NCI-H524 treated with DMSO at 0.1 percent for 48 hours (cell line): Measurements from ENCODE around the gene LRRC8E.
A peak's percentile ranks its signal among the peaks of the same experiment; 100 is the strongest.
"Not testable (repeated sequence)": the region's sequence is repeated elsewhere in the genome, so short reads cannot be mapped to it uniquely, and the experiment has no call there.

Experiments used
- DNase-seq: peaks from one replicate; lab custom pipeline; 2025; lab: John Stamatoyannopoulos, UW

LRRC8E gene

GRCh38 chr19:7908742-7909461 lies 20.6 kb downstream of the LRRC8E start:
- DNase-seq, result no peak

GRCh38 chr19:7909471-7910067 lies 21.3 kb downstream of the LRRC8E start:
- no peak for DNase-seq

DNA sequence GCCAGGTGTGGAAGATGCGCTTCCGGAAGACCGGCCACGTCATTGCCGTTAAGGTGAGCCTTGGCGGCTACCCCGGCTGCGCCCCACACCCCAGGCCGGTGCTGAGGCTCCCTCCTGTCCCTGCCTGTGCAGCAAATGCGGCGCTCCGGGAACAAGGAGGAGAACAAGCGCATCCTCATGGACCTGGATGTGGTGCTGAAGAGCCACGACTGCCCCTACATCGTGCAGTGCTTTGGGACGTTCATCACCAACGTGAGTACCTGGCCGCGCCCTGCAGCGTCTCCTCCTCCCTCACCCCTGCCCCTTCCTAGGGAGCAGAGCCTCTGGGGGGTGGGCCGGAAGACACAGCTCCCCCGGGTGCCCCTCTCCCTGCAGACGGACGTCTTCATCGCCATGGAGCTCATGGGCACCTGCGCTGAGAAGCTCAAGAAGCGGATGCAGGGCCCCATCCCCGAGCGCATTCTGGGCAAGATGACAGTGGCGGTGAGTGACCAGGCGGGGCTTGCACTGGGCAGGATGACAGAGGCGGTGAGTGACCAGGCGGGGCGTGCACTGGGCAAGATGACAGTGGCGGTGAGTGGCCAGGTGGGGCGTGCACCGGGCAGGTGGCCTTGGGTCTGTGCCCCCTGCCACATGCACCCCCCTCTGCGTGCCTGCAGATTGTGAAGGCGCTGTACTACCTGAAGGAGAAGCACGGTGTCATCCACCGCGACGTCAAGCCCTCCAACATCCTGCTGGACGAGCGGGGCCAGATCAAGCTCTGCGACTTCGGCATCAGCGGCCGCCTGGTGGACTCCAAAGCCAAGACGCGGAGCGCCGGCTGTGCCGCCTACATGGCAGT lies 22.2 kb downstream of the LRRC8E start:
- no peak for DNase-seq

DNA sequence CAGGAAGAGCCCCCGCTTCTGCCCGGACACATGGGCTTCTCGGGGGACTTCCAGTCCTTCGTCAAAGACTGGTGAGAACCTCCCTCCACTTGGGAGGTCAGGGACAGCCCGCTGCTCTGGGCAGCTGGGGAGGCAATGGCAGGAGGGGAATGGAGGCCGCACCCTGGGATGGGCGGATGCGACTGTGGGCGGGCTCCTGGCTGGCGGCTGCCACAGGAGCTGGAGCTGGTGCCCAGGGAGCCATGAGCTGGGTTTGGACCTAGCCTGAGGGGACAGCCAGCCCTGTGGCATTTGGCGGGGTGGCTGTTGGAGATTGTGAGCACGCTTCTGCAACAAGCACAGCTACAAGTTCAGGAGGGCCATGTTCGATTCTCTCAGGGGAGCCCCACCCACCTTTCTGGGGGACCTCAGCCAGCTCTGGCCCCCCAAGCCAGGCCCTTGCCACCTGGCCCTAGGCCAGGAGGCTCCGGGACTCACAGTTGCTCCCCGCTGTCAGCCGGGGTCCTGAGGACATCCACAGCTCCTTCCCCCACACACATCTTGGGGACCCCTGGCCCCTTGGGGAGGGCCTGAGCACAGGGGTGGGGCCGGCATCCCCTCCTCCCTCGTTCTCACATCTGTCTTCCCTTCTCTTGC lies 23.3 kb downstream of the LRRC8E start:
- DNase-seq, result no peak

GRCh38 chr19:7912144-7912696 lies 23.9 kb downstream of the LRRC8E start:
- no peak for DNase-seq

GRCh38 chr19:7912697-7913564 lies 24.6 kb downstream of the LRRC8E start:
- DNase-seq, result no peak

DNA sequence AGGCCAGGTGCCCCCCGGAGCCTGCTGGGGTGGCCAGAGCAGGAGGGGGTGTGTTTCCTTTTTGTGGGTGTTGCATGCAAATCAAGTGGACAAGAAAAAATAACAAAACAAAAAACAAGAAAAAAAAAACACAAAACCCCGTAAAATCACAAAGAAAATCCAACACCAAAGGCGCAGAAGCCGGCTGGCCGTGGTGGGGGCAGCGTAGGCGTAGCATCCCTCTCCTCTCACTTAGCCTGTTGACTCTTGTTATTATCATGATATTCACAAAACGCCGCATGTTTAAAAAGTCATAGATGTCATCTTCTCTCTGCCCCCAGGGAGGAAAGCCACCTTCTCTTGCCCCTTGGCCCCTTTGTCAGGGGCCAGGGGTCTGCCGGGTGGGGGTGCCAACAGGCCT lies 25.3 kb downstream of the LRRC8E start:
- no peak for DNase-seq

DNA sequence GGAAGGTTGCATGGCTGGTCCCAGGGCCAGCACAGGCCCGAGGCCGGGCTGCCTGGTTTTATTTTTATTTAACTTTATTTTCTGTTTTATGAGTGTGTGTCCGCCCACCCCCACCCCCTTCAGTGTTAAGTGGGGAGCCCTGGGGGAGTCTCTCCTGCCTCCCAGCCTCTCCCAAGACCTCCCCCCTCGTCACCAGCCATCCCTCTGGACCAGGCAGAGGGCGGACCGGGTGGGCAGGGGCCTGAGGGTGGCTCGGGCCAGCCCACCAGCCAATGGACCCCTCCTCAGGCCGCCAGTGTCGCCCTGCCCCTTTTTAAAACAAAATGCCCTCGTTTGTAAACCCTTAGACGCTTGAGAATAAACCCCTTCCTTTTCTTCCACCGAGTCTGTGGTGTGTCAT lies 25.8 kb downstream of the LRRC8E start:
- DNase-seq, result no peak

DNA sequence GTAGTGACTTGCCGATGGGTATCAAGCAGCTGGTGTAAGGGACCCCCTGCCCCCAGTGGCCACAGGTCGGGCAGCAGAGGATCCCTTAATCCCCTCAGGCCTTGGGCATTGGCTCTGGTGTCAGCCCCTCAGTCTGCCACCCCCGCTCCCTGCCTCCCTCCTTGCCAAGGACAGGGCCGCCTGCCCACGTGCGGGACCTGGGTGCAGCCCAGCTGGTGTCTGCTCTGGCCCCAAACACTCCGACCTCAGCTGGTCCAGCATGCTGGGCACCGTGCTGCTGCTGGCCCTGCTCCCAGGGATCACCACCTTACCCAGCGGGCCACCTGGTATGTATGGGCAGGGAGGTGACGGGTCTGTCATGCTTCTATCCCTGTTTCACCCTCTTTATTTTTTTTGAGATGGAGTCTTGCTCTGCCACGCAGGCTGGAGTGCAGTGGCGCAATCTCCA lies 26.3 kb downstream of the LRRC8E start, which contains the start of gene TGFBR3L:
TSS of gene TGFBR3L (plus strand) at position 233 of the 448 bp plus-strand sequence.
- DNase-seq, result no peak

DNA sequence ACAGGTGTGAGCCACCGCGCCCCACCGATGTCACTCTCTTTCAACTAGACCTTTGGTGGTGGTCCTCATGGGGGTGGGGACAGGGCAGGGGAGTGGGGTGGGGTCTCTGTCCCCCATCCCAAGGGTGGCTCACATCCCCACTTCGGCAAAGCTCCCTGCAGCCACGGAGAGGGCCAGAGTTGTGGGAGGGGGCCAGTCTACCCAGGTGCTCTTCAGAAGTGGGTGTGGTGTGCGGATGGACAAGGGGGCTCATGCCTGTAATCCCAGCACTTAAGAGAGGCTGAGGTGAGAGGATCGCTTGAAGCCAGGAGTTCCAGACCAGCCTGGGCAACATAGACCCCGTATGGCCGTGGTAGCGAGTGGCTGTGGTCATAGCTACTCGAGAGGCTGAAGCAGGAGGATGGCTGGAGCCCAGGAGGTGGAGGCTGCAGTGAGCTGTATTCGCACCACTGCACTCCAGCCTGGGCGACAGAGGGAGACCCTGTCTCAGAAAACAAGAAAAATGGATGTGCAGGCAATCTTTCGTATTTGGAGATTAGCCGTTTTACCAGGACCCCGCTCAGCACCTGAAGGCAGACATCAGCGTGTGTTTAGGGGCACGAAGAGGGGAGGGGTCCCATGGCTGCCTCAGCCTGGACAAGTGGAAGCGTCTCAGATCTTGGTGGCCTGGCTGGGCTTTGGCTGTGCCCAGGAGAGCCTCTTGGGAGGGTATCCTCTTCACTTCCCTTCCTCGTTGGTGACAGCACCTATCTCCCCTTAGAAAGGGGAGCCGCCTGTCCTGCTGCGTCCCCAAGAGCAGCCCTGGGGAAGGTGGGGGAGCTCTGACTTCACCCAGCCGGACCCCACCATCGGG lies 27.2 kb downstream of the LRRC8E start:
- DNase-seq, result no peak

DNA sequence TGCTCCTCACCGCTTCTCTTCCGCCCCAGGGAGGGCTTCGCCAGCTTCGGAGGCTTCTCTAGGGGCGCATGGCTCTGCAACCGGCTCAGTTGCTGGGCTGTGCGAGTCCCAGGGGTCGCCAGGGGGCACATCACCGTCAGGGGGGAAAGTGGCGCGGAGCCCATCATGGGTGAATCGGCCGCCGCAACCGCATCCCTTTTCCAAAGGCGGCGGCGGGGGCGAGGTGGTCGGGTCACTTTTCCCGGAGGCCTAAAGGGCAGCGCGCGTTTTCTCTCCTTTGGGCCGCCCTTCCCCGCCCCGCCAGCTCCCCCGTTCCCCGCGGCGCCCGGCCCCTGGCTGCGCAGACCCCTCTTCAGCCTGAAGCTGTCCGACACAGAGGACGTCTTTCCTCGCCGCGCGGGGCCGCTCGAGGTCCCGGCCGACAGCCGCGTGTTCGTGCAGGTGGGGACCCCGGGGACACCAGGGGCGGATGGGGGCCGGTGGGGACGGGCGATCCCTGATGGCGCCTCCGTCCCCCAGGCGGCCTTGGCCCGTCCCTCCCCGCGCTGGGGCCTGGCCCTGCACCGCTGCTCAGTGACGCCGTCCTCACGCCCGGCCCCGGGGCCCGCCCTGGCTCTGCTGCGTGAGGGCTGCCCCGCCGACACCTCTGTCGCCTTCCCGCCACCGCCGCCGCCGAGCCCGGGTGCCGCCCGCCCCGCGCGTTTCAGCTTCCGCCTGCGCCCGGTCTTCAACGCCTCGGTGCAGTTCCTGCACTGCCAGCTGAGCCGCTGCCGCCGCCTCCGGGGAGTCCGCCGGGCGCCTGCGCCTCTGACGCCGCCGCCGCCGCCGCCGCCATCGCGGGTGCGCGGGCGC lies 28.0 kb downstream of the LRRC8E start:
- DNase-seq, result no peak

DNA sequence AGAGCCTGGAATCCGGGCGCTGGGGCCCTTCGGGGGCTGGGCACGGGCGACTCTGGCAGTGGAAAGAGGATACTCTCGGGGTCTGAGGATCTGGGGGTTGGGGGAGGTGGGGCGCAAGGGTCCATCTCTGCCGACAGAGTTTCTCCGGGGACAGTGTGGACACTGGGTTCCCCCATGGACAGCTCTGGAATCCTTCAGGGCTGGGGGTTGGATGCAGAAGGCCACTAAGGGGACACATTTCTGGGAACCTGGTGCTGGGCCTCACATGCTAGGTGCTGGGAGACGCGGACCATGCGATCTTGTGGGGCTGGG lies 28.6 kb downstream of the LRRC8E start:
- DNase-seq, result no peak

DNA sequence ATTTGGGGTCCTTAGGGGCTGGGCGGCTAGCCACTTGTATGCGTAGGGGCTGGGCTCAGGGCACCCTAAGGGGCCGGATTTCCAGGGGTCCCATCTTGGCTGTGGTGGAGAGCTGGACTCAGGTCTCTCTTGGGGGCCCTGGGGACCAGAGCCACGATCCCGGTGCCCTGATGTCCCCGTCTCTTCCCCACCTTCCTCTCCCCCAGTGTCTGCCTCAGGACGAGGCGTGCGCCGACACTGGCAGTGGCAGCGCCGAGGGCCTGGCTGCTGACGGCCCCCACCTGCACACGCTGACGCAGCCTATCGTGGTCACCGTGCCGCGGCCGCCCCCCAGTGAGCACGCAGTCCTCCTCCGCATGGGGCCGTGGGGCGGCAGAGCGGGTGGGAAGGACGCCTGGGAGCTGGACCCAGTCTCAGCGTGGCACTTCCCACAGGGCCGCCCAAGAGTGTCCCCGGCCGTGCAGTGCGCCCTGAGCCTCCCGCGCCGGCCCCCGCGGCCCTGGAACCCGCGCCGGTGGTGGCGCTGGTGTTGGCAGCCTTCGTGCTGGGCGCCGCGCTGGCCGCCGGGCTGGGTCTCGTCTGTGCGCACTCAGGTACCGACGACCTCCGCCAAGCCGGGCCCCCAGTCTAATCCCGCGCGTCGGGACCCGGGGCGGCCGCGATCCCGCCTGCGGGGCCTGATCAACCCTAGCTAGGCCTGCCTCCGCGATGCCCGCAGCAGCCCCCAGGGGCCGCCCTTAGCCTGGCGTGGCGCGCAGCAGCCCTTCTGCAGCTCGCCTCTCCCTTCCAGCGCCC lies 29.2 kb downstream of the LRRC8E start:
- DNase-seq, result no peak

- not testable (repeated sequence) for DNase-seq
These were observed 29.8 kb downstream of the LRRC8E start for GRCh38 chr19:7918062-7918614.

GRCh38 chr19:7918615-7919421 lies 30.5 kb downstream of the LRRC8E start:
- DNase-seq, result no peak

GRCh38 chr19:7919610-7920518 lies 31.6 kb downstream of the LRRC8E start, which contains the start of gene SNAPC2:
SNAPC2 (plus strand) TSS chr19:7920338; CDS start chr19:7920367, 29 bp downstream.
- peak; percentile 65 for DNase-seq
